OCI-LY1 (cell line): Measurements from ENCODE around the gene PCDHB5.

Experiments
- EZH2 ChIP-seq: fragments of 200-600 bp; sonication (generic), shearing (Covaris generic); IDR thresholded peaks from 2 replicates; pipeline ENCODE4 v1.8.0; 2017; ENCODE audit warnings: borderline replicate concordance, mixed run types, mild to moderate bottlenecking, antibody characterized with exemption, low read length, moderate library complexity, mixed read lengths
- TF ChIP-seq, protein P1 (sequence below): fragments of 200-600 bp; sonication (generic), shearing (Covaris generic); IDR thresholded peaks from 2 replicates; pipeline ENCODE4 v1.5.1; 2017; ENCODE audit warnings: mild to moderate bottlenecking, antibody characterized with exemption, low read length, moderate library complexity, mixed read lengths

DNA sequence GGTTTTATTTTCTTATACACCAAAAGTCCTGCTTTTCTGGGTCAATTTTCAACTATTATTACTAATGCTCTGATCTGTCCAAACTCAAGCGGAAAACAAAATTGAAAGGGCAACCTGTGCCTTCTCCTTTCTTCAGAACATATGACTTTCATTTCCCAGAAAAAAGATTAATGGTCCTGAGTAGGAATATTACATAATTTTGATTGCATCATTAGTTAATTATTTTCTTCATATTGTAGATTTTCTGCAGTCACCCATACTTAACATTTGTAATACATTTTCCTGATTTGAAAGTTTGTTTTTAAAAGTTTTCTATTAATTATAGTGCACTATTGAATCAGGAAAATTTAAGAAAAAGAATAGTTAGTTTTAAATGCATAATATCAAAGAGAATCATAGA, 40.9 kb downstream of the PCDHB5 start:
- no peak for TF ChIP-seq EZH2
- TF ChIP-seq, protein P1, sequence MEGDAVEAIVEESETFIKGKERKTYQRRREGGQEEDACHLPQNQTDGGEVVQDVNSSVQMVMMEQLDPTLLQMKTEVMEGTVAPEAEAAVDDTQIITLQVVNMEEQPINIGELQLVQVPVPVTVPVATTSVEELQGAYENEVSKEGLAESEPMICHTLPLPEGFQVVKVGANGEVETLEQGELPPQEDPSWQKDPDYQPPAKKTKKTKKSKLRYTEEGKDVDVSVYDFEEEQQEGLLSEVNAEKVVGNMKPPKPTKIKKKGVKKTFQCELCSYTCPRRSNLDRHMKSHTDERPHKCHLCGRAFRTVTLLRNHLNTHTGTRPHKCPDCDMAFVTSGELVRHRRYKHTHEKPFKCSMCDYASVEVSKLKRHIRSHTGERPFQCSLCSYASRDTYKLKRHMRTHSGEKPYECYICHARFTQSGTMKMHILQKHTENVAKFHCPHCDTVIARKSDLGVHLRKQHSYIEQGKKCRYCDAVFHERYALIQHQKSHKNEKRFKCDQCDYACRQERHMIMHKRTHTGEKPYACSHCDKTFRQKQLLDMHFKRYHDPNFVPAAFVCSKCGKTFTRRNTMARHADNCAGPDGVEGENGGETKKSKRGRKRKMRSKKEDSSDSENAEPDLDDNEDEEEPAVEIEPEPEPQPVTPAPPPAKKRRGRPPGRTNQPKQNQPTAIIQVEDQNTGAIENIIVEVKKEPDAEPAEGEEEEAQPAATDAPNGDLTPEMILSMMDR: no peak
